DND-41 (cell line): ENCODE measurements around the gene SHOC2.

ENCODE experiments used
- ATAC-seq: fragments of 200-7000 bp; cut with Tn5 transposase; 3 replicates; pipeline ENCODE4 v1.9.1; 2021; ENCODE audit warnings: low read depth; ENCODE audit not compliant: insufficient read depth
- DNase-seq: peaks from one replicate; pipeline ENCODE4 v3.0.0-alpha.2; 2020
- H2AFZ ChIP-seq: 2 replicates; pipeline ENCODE4 v1.6.0; 2012; ENCODE audit warnings: low read depth, low read length
- H3K27ac ChIP-seq: 2 replicates; pipeline ENCODE4 v1.5.1; 2012; ENCODE audit warnings: low read length, inconsistent platforms
- H3K27me3 ChIP-seq: fragments of 200-600 bp; sonication (generic); 2 replicates; pipeline ENCODE4 v1.6.0; 2012; ENCODE audit warnings: low read length, mild to moderate bottlenecking, inconsistent platforms; ENCODE audit not compliant: insufficient read depth, poor library complexity
- H3K36me3 ChIP-seq: 2 replicates; pipeline ENCODE4 v1.5.1; 2012; ENCODE audit warnings: low read length, inconsistent platforms; ENCODE audit not compliant: insufficient read depth
- H3K4me1 ChIP-seq: 2 replicates; pipeline ENCODE4 v1.5.1; 2012; ENCODE audit warnings: mild to moderate bottlenecking, low read length; ENCODE audit not compliant: insufficient read depth
- H3K4me2 ChIP-seq: 2 replicates; pipeline ENCODE4 v1.6.0; 2012; ENCODE audit warnings: mild to moderate bottlenecking, moderate library complexity, low read length, inconsistent platforms; ENCODE audit not compliant: insufficient read depth
- H3K4me3 ChIP-seq, 2 experiments: fragments of 200-600 bp in 1 of 2; shearing (Covaris generic) in 1 of 2; 2 replicates each; pipeline ENCODE4 v1.5.1; 2012 to 2016; ENCODE audit warnings: inconsistent platforms in 2 of 2, low read length in 2 of 2, mild to moderate bottlenecking in 2 of 2, low read depth in 1 of 2, moderate library complexity in 1 of 2
- H3K79me2 ChIP-seq: 2 replicates; pipeline ENCODE4 v1.6.0; 2012; ENCODE audit warnings: low read length, inconsistent platforms; ENCODE audit not compliant: insufficient read depth
- H3K9ac ChIP-seq: 2 replicates; pipeline ENCODE4 v1.6.0; 2012; ENCODE audit warnings: low read depth, mild to moderate bottlenecking, inconsistent platforms, low read length, moderate library complexity
- H3K9me3 ChIP-seq: 2 replicates; pipeline ENCODE4 v1.5.1; 2012; ENCODE audit warnings: low read length, moderate library complexity, mild to moderate bottlenecking, inconsistent platforms; ENCODE audit not compliant: insufficient read depth, severe bottlenecking
- H4K20me1 ChIP-seq: 2 replicates; pipeline ENCODE4 v1.6.0; 2012; ENCODE audit warnings: low read length; ENCODE audit not compliant: insufficient read depth
- EZH2 ChIP-seq: IDR thresholded peaks from 3 replicates; pipeline ENCODE4 v1.6.1; 2012; ENCODE audit warnings: borderline replicate concordance, low read depth, mild to moderate bottlenecking, moderate library complexity, low read length, inconsistent platforms; ENCODE audit not compliant: severe bottlenecking
- TF ChIP-seq, protein P1 (sequence below): IDR thresholded peaks from 2 replicates; pipeline ENCODE4 v1.5.1; 2012; ENCODE audit warnings: borderline replicate concordance, low read length, moderate library complexity, mild to moderate bottlenecking; ENCODE audit not compliant: poor library complexity, severe bottlenecking; ENCODE audit errors: extremely low read depth

The SHOC2 gene

DNA sequence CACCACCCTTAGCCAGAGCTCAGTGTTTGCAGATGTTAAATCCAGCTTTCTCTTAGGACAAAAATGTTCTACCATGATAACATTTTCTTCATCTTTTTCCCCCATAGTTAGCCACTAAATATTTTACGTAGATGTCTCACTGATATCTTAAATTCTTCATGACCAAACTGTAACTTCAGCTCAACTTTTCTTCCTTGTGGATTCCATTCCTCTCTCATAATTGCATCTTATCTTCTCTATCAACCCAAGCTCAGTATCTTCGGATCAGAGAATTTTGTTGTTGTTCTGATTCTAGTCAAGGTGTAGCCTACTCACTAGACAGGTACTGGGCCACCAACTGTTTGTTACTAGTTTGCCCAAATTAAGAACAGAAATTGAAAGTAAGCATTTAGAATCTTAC lies 60.2 kb downstream of the SHOC2 start:
- no peak overlapping the region for H2AFZ ChIP-seq
- TF ChIP-seq, protein P1, sequence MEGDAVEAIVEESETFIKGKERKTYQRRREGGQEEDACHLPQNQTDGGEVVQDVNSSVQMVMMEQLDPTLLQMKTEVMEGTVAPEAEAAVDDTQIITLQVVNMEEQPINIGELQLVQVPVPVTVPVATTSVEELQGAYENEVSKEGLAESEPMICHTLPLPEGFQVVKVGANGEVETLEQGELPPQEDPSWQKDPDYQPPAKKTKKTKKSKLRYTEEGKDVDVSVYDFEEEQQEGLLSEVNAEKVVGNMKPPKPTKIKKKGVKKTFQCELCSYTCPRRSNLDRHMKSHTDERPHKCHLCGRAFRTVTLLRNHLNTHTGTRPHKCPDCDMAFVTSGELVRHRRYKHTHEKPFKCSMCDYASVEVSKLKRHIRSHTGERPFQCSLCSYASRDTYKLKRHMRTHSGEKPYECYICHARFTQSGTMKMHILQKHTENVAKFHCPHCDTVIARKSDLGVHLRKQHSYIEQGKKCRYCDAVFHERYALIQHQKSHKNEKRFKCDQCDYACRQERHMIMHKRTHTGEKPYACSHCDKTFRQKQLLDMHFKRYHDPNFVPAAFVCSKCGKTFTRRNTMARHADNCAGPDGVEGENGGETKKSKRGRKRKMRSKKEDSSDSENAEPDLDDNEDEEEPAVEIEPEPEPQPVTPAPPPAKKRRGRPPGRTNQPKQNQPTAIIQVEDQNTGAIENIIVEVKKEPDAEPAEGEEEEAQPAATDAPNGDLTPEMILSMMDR: no peak
- no peak for TF ChIP-seq EZH2
- no peak overlapping the region for H3K4me2 ChIP-seq
- H3K9me3 ChIP-seq: peaks cover 2% of the 10 kb centered on the region
- no peaks in the 10 kb centered on the region for H3K27me3 ChIP-seq
- peaks cover 6% of the 10 kb centered on the region; the same call in 1 of the 2 replicates for H3K36me3 ChIP-seq
- H3K4me3 ChIP-seq: no peak overlapping the region
- no peaks in the 10 kb centered on the region for H3K4me1 ChIP-seq
- H3K27ac ChIP-seq: no peak overlapping the region
- peaks cover 11% of the 10 kb centered on the region; the same call in 1 of the 2 replicates for H4K20me1 ChIP-seq
- H3K79me2 ChIP-seq: peaks cover 80% of the 10 kb centered on the region
- ATAC-seq: no peak
- DNase-seq: no peak
- H3K9ac ChIP-seq: no peak overlapping the region

GRCh38 chr10:110980807-110981206 lies 61.4 kb downstream of the SHOC2 start:
- H3K27me3 ChIP-seq: no peaks in the 10 kb centered on the region
- peaks cover 6% of the 10 kb centered on the region; the same call in 1 of the 2 replicates for H3K36me3 ChIP-seq
- no peak overlapping the region for H3K4me2 ChIP-seq
- ATAC-seq (no peak), DNase-seq (no peak)
- no peak overlapping the region for H3K4me3 ChIP-seq
- H2AFZ ChIP-seq: no peak overlapping the region
- H3K27ac ChIP-seq: no peak overlapping the region
- peaks cover 11% of the 10 kb centered on the region; the same call in 1 of the 2 replicates for H4K20me1 ChIP-seq
- peaks cover 2% of the 10 kb centered on the region for H3K9me3 ChIP-seq
- no peak overlapping the region for H3K9ac ChIP-seq
- peaks cover 70% of the 10 kb centered on the region for H3K79me2 ChIP-seq
- H3K4me1 ChIP-seq: no peaks in the 10 kb centered on the region
- TF ChIP-seq, protein P1: no peak
- TF ChIP-seq EZH2: no peak

DNA sequence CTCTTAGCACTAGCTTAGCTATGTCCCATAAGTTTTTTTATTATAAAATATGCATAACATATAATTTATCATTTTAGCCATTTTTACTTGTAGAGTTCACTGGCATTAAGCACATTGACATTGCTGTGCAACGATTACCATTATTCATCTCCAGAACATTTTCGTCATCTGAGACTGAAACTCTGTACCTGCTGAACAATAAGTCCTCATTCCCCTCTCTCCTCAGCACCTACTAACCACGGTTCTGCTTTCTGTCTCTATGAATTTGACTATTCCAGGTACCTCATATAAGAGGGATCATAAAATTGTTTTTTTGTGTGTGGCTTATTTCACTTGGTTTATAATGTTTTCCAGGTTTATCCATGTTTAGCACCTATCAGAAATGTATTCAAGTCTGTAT lies 64.1 kb downstream of the SHOC2 start:
- Histone ChIP-seq H3K27me3 (no peaks in the 10 kb centered on the region), H3K4me2 (no peak overlapping the region), H3K4me3 (no peak overlapping the region), H3K9me3 (peaks cover 2% of the 10 kb centered on the region), H3K9ac (no peak overlapping the region), H4K20me1 (peaks cover 7% of the 10 kb centered on the region; the same call in 1 of the 2 replicates), H3K36me3 (peaks cover 8% of the 10 kb centered on the region; the same call in 1 of the 2 replicates), H3K79me2 (peaks cover 53% of the 10 kb centered on the region), H2AFZ (no peak overlapping the region), H3K4me1 (no peaks in the 10 kb centered on the region), H3K27ac (no peak overlapping the region)
- no peak for DNase-seq
- no peak for ATAC-seq
- TF ChIP-seq, protein P1: no peak
- TF ChIP-seq EZH2: no peak
